ENCODE results near the gene ARL4C.

Gene ARL4C

DNA sequence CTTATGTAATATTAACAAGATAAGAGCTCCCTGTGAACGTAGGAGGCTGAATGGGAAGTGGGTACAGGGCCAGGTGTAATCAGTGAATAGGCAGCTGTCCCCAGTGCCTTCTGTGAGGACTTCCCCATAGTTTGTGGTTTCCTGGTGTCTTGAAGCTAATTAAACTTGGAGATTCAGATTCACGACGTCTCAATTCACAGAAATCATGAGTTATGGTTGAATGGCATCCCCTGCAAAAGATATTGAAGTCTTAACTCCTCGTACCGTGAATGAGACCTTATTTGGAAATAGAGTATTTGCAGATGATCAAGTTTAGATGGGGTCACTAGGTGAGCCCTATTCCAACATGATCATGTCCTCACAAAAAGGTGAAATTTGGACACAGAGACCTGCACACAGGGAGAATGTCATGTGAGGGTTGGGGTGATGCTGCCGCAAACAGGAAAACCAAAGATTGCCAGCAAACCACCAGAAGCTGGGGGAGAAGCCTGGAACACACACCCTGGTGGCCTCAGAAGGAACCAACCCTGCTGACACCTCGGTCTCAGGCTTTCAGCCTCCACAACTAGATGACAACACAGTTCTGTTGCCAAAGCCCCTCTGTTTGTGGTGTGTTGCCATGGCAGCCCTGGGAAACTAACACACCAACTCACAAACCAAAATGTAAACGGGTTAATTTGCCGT, 13.2 kb downstream of the ARL4C start:
- Mint-ChIP-seq H3K4me1 (peaks cover 5% of the 10 kb centered on the region), H3K4me3 (no peak overlapping the region), H3K27me3 (ENCODE audit: low read depth, poor library complexity) (peaks cover 4% of the 10 kb centered on the region), H3K9me3 (peaks cover 9% of the 10 kb centered on the region), H3K27ac (no peak overlapping the region), H3K36me3 (ENCODE audit: low read depth) (peaks cover 55% of the 10 kb centered on the region)
- no peak for DNase-seq
- TF ChIP-seq, protein P1, sequence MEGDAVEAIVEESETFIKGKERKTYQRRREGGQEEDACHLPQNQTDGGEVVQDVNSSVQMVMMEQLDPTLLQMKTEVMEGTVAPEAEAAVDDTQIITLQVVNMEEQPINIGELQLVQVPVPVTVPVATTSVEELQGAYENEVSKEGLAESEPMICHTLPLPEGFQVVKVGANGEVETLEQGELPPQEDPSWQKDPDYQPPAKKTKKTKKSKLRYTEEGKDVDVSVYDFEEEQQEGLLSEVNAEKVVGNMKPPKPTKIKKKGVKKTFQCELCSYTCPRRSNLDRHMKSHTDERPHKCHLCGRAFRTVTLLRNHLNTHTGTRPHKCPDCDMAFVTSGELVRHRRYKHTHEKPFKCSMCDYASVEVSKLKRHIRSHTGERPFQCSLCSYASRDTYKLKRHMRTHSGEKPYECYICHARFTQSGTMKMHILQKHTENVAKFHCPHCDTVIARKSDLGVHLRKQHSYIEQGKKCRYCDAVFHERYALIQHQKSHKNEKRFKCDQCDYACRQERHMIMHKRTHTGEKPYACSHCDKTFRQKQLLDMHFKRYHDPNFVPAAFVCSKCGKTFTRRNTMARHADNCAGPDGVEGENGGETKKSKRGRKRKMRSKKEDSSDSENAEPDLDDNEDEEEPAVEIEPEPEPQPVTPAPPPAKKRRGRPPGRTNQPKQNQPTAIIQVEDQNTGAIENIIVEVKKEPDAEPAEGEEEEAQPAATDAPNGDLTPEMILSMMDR (IDR thresholded peaks at IDR 0.05) = no peak

DNA sequence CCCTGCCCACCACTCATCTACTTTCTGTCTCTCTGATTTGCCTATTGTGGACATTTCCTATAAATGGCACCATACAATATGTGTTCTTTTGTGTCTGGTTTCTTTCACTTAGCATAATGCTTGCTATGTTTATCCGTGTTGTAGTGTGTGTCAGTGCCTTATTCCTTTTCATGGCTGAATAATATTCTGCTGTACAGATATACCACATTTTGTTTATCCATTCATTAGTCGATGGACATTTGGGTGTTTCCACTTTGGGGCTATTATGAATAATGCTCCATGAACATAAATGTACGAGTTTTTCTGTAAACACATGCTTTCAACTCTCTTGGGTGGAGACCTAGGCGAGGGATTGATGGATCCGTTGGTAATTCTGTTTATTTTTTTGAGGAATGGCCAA, 15.6 kb downstream of the ARL4C start:
- no peaks in the 10 kb centered on the region for H3K4me1 Mint-ChIP-seq
- H3K27ac Mint-ChIP-seq = no peak overlapping the region
- TF ChIP-seq, protein P1 (IDR thresholded peaks at IDR 0.05) = no peak
- no peak overlapping the region for H3K4me3 Mint-ChIP-seq
- peaks cover 9% of the 10 kb centered on the region for H3K27me3 Mint-ChIP-seq (ENCODE audit: low read depth, poor library complexity)
- H3K9me3 Mint-ChIP-seq = peaks cover 9% of the 10 kb centered on the region
- peaks cover 31% of the 10 kb centered on the region for H3K36me3 Mint-ChIP-seq (ENCODE audit: low read depth)
- no peak for DNase-seq

DNA sequence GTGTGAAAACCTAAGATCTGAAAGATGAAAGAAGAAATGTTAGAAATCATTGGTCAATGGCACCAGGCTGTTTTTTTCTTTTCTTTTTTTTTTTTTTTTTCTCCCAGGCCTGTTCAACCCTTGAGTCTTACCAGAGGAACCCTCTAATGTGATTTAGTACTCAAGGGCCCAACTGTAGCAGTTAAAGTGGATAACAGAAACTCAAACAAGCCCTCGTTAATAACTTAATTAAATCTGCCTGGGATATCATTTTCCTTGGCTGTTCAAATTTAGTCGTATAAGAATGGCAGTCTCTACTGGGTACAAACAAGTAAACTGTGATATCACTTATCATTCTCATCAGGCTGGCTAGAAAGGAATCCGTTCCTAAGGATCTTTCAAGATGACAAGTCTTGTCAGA, 16.5 kb downstream of the ARL4C start:
- Mint-ChIP-seq H3K9me3 (peaks cover 9% of the 10 kb centered on the region), H3K27ac (no peak overlapping the region), H3K36me3 (ENCODE audit: low read depth) (peaks cover 22% of the 10 kb centered on the region), H3K27me3 (ENCODE audit: low read depth, poor library complexity) (peaks cover 9% of the 10 kb centered on the region), H3K4me3 (no peak overlapping the region), H3K4me1 (no peaks in the 10 kb centered on the region)
- DNase-seq = no peak
- TF ChIP-seq, protein P1 (IDR thresholded peaks at IDR 0.05) = no peak

DNA sequence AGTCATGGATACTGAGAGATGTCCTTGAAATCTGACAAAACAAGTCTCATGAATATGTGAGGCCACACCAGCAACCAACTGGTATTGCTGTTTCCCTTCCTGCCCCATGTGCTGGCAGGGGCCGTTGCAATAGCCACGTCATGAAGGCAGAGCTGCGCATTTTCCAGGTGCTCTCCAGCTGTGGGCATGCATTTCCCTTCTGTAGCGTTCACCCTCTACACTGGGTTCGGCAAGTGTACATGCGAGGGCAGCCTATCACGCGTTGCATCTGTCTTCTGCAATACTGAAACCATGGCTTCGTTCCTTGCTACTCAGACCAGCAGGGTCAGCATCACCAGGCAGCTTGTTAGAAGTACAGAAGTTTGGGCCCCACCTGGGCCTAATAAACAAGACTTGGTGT, 17.4 kb downstream of the ARL4C start:
- Mint-ChIP-seq H3K4me3 (no peak overlapping the region), H3K36me3 (ENCODE audit: low read depth) (peaks cover 13% of the 10 kb centered on the region), H3K9me3 (peaks cover 13% of the 10 kb centered on the region), H3K4me1 (no peaks in the 10 kb centered on the region), H3K27ac (no peak overlapping the region), H3K27me3 (ENCODE audit: low read depth, poor library complexity) (peaks cover 9% of the 10 kb centered on the region)
- TF ChIP-seq, protein P1 (IDR thresholded peaks at IDR 0.05) = no peak
- DNase-seq = no peak

DNA sequence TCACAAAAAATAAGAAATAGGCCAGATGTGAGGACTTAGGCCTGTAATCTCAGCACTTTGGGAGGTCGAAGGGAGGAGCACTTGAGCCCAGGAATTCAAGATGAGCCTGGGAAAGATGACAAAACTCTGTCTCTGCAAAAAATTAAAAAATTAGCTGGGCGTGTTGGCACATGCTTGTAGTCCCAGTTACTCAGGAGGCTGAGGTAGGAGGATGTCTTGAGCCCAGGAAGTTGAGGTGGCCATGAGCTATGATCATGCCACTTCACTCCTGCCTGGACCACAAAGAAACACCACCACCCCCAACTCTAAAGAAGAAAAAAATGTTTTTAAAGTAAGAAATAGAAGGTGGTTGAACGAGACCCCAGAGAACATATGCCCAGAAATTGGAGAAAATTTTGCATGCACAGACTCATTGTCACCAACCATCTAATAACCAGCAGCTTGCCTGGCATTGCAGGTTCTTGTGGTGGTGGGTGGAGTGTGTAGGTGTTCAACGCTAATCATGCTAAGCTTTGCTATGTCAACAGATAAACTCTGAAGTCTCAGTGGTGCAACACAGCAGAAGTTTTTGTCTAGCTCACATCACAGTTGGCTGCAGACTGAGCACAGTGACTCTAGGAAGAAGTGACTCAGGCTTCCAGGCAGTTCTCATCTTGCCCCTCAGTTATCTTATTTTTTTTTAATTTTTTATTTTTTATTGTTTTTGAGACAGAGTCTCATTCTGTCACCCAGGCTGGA, 18.6 kb downstream of the ARL4C start:
- peaks cover 10% of the 10 kb centered on the region for H3K36me3 Mint-ChIP-seq (ENCODE audit: low read depth)
- DNase-seq = no peak
- no peak overlapping the region for H3K4me3 Mint-ChIP-seq
- H3K27me3 Mint-ChIP-seq (ENCODE audit: low read depth, poor library complexity) = peaks cover 9% of the 10 kb centered on the region
- no peaks in the 10 kb centered on the region for H3K4me1 Mint-ChIP-seq
- TF ChIP-seq, protein P1 (IDR thresholded peaks at IDR 0.05) = no peak
- peaks cover 20% of the 10 kb centered on the region for H3K9me3 Mint-ChIP-seq
- H3K27ac Mint-ChIP-seq = no peak overlapping the region
